Skeletal muscle tissue (tissue), 4 donors: ENCODE data around the gene SP140L. TPM values are rescaled to one million over a fixed set of nuclear protein-coding genes. Genes with fewer than 3 reads are reported as not detected.
"Not testable (repeated sequence)": the region's sequence is repeated elsewhere in the genome, so short reads cannot be mapped to it uniquely, and the experiment has no call there.

ENCODE experiments used
- H3K27ac ChIP-seq: one replicate; pipeline ENCODE4 v1.7.0; 2013; ENCODE audit warnings: mild to moderate bottlenecking, low read depth, low read length, inconsistent platforms
- H3K27me3 ChIP-seq, 3 donors: one replicate each; pipeline ENCODE4 v1.7.0; 2013; ENCODE audit warnings: low read length in 3 of 3; ENCODE audit not compliant: control insufficient read depth in 3 of 3, insufficient read depth in 3 of 3
- H3K36me3 ChIP-seq, 3 donors: one replicate each; pipeline ENCODE4 v1.7.0; 2013; ENCODE audit warnings: low read length in 3 of 3; ENCODE audit not compliant: control insufficient read depth in 3 of 3, insufficient read depth in 3 of 3
- H3K4me1 ChIP-seq, 3 donors: one replicate each; pipeline ENCODE4 v1.7.0; 2013; ENCODE audit warnings: low read length in 3 of 3, mild to moderate bottlenecking in 3 of 3; ENCODE audit not compliant: control insufficient read depth in 3 of 3, insufficient read depth in 3 of 3
- H3K4me3 ChIP-seq, 3 donors: one replicate each; pipeline ENCODE4 v1.7.0; 2013; ENCODE audit warnings: low read length in 3 of 3
- H3K9ac ChIP-seq, 3 donors: one replicate each; pipeline ENCODE4 v1.7.0; 2013; ENCODE audit warnings: low read length in 3 of 3, mild to moderate bottlenecking in 3 of 3, moderate library complexity in 2 of 3, low read depth in 1 of 3
- H3K9me3 ChIP-seq, 3 donors: one replicate each; pipeline ENCODE4 v1.7.0; 2013; ENCODE audit warnings: low read length in 3 of 3; ENCODE audit not compliant: control insufficient read depth in 3 of 3
- total RNA-seq: library from RNA; depleted of rRNA; stranded (reverse); fragments of >200 nt; gene quantifications from one replicate; pipeline ENCODE4 v1.2.3, GENCODE V29; 2014
- donor health status: Osteomylitis.

The SP140L gene
- total RNA-seq, 1 donor from 2014 or later, result 3.7 TPM

- Histone ChIP-seq H3K27ac (no peak overlapping the region), H3K36me3 (peaks cover 0 to 10% (median 4%) of the 10 kb centered on the region in 3 donors), H3K9me3 (peaks cover 0 to 3% (median 0%) of the 10 kb centered on the region in 3 donors), H3K4me3 (no peak overlapping the region), H3K27me3 (no peaks in the 10 kb centered on the region), H3K4me1 (peaks cover 0 to 10% (median 9%) of the 10 kb centered on the region in 3 donors), H3K9ac (no peak overlapping the region)
These were observed 104.2 kb downstream of the SP140L start for GRCh38 chr2:230430957-230431910.

GRCh38 chr2:230434677-230435324, 107.8 kb downstream of the SP140L start:
- Histone ChIP-seq H3K4me1 (peaks cover 0 to 10% (median 9%) of the 10 kb centered on the region in 3 donors), H3K9me3 (peaks cover 0 to 5% (median 0%) of the 10 kb centered on the region in 3 donors), H3K4me3 (no peak overlapping the region), H3K27ac (no peak overlapping the region), H3K27me3 (no peaks in the 10 kb centered on the region), H3K9ac (no peak overlapping the region), H3K36me3 (peaks cover 0 to 10% (median 4%) of the 10 kb centered on the region in 3 donors)

- Histone ChIP-seq H3K27ac (no peak overlapping the region), H3K36me3 (peaks cover 0 to 7% (median 4%) of the 10 kb centered on the region in 3 donors), H3K4me1 (peaks cover 0 to 9% (median 9%) of the 10 kb centered on the region in 3 donors), H3K9ac (no peak overlapping the region), H3K9me3 (peaks cover 0 to 2% (median 0%) of the 10 kb centered on the region in 3 donors), H3K27me3 (no peaks in the 10 kb centered on the region), H3K4me3 (no peak overlapping the region)
These were observed 108.4 kb downstream of the SP140L start for GRCh38 chr2:230435431-230435830.

GRCh38 chr2:230439121-230439520, 112.1 kb downstream of the SP140L start:
- H3K4me1 ChIP-seq, H3K9me3 ChIP-seq: not testable (repeated sequence)

GRCh38 chr2:230439590-230439989, 112.6 kb downstream of the SP140L start:
- Histone ChIP-seq H3K36me3 (peaks cover 3 to 4% (median 4%) of the 10 kb centered on the region in 3 donors), H3K9ac (no peak overlapping the region), H3K27ac (no peak overlapping the region), H3K4me1 (peaks cover 0 to 4% (median 0%) of the 10 kb centered on the region in 3 donors), H3K4me3 (no peak overlapping the region), H3K9me3 (peaks cover 0 to 2% (median 0%) of the 10 kb centered on the region in 3 donors), H3K27me3 (no peaks in the 10 kb centered on the region)

More at GRCh38 chr2:230439121-230439520, 112.1 kb downstream of the SP140L start:
- not testable (repeated sequence) for H3K4me3 ChIP-seq, H3K9ac ChIP-seq, H3K27me3 ChIP-seq, H3K36me3 ChIP-seq, H3K27ac ChIP-seq

DNA sequence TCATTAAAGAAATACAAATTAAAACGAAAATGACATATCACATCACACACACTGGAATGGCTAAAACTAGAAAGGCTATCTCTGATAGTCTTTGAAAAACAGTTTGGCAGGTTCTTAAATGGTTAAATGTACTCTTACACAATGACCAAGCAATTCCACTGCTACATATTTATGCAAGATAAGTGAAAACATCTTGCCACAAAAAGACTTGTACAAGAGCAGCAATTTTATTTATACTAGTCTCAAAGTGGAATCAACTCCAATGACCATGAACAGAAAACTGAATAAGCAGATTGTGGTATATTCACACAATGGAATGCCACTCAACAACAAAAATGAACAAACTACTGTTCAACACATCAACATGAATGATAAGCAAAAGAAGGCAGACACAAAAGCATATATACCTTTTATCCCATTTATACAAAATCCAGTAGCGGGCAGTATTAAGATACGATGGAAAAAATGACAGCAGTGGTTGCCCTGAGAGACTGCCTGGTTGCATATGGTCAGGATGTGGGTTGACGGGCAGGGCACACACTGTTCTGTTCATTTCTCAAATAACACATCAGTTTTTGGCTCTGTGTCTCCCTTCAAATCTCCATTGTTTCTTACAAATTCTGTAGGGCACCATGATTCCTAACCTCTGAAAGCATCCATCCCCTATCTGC, 114.4 kb downstream of the SP140L start:
- Histone ChIP-seq H3K27me3 (no peaks in the 10 kb centered on the region), H3K27ac (no peak overlapping the region), H3K9me3 (peaks cover 0 to under 1% (median 0%) of the 10 kb centered on the region in 3 donors), H3K4me1 (peaks cover 0 to 4% (median 0%) of the 10 kb centered on the region in 3 donors), H3K36me3 (peaks cover 2 to 8% (median 5%) of the 10 kb centered on the region in 3 donors), H3K4me3 (no peak overlapping the region), H3K9ac (no peak overlapping the region)

GRCh38 chr2:230443541-230443940, 116.5 kb downstream of the SP140L start:
- H3K36me3 ChIP-seq, result peaks cover 7 to 28% (median 21%) of the 10 kb centered on the region in 3 donors
- no peaks in the 10 kb centered on the region for H3K9me3 ChIP-seq
- no peak overlapping the region for H3K27ac ChIP-seq
- H3K4me3 ChIP-seq, result no peak overlapping the region
- H3K4me1 ChIP-seq, result peaks cover 0 to 4% (median 0%) of the 10 kb centered on the region in 3 donors
- no peak overlapping the region for H3K9ac ChIP-seq
- no peaks in the 10 kb centered on the region for H3K27me3 ChIP-seq

DNA sequence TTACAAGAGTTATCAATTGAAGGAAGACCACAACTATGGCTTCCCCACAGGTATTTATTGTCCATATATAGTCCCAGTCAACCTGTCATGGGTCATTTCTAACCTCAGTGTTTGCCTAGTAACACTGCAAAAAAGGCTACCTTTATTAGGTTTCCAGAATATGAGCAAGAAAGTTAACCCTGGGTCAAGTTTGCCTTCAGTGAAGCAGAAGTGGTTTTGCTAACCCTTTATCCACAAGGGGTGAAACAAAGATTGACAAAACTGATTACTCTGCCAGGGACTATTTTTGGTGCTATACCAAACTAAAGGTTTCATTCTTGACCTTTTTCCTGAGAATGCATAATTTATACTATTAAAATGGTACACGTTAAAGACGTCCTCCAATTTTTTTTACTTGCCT, 117.8 kb downstream of the SP140L start:
- Histone ChIP-seq H3K4me1 (peaks cover 0 to 4% (median 0%) of the 10 kb centered on the region in 3 donors), H3K27ac (no peak overlapping the region), H3K9ac (no peak overlapping the region), H3K27me3 (no peaks in the 10 kb centered on the region), H3K36me3 (peaks cover 15 to 37% (median 33%) of the 10 kb centered on the region in 3 donors), H3K4me3 (no peak overlapping the region), H3K9me3 (no peaks in the 10 kb centered on the region)

DNA sequence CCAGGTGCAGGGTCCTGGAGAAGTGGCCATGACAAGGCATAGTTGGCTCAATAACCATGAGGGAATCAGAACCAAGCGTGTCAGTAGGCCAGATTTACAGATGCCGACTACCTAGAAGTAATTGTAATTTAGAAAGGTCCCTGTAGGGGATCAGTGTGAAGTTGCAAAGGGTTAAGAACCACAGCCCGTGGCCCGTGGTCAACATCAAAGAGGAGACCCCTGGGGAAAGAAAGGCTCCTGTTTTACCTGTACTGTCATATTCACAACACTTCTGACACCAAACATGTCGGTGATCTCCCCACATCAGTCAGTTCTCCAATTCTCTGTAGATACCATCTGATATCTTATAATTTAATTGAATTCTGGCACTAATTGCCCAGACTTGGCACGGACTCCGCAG, 120.0 kb downstream of the SP140L start:
- no peak overlapping the region for H3K27ac ChIP-seq
- H3K9me3 ChIP-seq, result no peaks in the 10 kb centered on the region
- no peaks in the 10 kb centered on the region for H3K27me3 ChIP-seq
- H3K36me3 ChIP-seq, result peaks cover 18 to 46% (median 37%) of the 10 kb centered on the region in 3 donors
- no peaks in the 10 kb centered on the region for H3K4me1 ChIP-seq
- H3K4me3 ChIP-seq, result no peak overlapping the region
- H3K9ac ChIP-seq, result no peak overlapping the region
